Endothelial cell of umbilical vein (primary cell): ENCODE data around the gene LPAR1. TPM values are rescaled to one million over a fixed set of nuclear protein-coding genes. Genes with fewer than 3 reads are reported as not detected.

Experiments
- BruUV-seq: library from RNA; stranded (reverse); fragments of 400-500 nt; replicated peaks from 2 replicates; lab custom pipeline; 2021; lab: Mats Ljungman, UMichigan
- CTCF ChIA-PET: fragments of 300-600, 350-600 bp; sonication (Branson Sonifier 250); formaldehyde crosslinking; loops from one replicate; lab custom pipeline; 2021; ENCODE audit warnings: antibody characterized with exemption, inconsistent platforms; lab: Charles Lee
- POLR2A ChIA-PET: fragments of 300-600, 350-600 bp; sonication (Branson Sonifier 250); formaldehyde crosslinking; loops from one replicate; lab custom pipeline; 2021; ENCODE audit warnings: antibody characterized with exemption, inconsistent platforms; lab: Charles Lee
- DNase-seq: peaks from one replicate; pipeline ENCODE4 v3.0.0-alpha.2; 2011; ENCODE audit warnings: low read depth, low spot score
- FAIRE-seq: peaks from 2 replicates; lab custom pipeline; 2011; peaks lifted over from hg19 to GRCh38; lab: Jason Lieb, UNC
- H2AFZ ChIP-seq: 2 replicates; pipeline ENCODE4 v1.6.0; 2012; ENCODE audit warnings: low read depth, low read length, control low read depth, inconsistent platforms
- H3K27ac ChIP-seq: 2 replicates; pipeline ENCODE4 v1.5.1; 2011; ENCODE audit warnings: low read depth, mild to moderate bottlenecking, control low read depth, low read length, moderate library complexity; ENCODE audit not compliant: insufficient read depth
- H3K27me3 ChIP-seq, 2 experiments: 2 replicates each; pipeline versions ENCODE4 v1.6.0 to v1.6.1; 2011; ENCODE audit warnings: low read length in 2 of 2, mixed read lengths in 1 of 2; ENCODE audit not compliant: control insufficient read depth in 2 of 2, insufficient read depth in 2 of 2
- H3K36me3 ChIP-seq, 2 experiments: 2 replicates in 1 of 2; 3 replicates in 1 of 2; pipeline ENCODE4 v1.5.1; 2011; ENCODE audit warnings: low read length in 2 of 2, mild to moderate bottlenecking in 1 of 2, moderate library complexity in 1 of 2; ENCODE audit not compliant: control insufficient read depth in 2 of 2, insufficient read depth in 2 of 2; ENCODE audit errors: extremely low read depth in 1 of 2
- H3K4me1 ChIP-seq: 3 replicates; pipeline ENCODE4 v1.5.1; 2011; ENCODE audit warnings: mild to moderate bottlenecking, low read length; ENCODE audit not compliant: control insufficient read depth, insufficient read depth; ENCODE audit errors: extremely low read depth
- H3K4me2 ChIP-seq: 2 replicates; pipeline ENCODE4 v1.6.1; 2011; ENCODE audit warnings: low read length, control low read depth, mixed read lengths; ENCODE audit not compliant: insufficient read depth
- H3K4me3 ChIP-seq, 3 experiments: fragments of 200-600 bp in 1 of 3; sonication (generic), shearing (Covaris generic) in 1 of 3; replicated peaks in 1 of 3; 2 replicates each; pipeline ENCODE4 v1.5.1; 2011 to 2016; ENCODE audit warnings: control low read depth in 3 of 3, low read length in 3 of 3, mild to moderate bottlenecking in 2 of 3, inconsistent platforms in 1 of 3, low read depth in 1 of 3, moderate library complexity in 1 of 3; ENCODE audit not compliant: insufficient read depth in 1 of 3
- H3K79me2 ChIP-seq: 2 replicates; pipeline ENCODE4 v1.6.0; 2012; ENCODE audit warnings: low read length, inconsistent platforms; ENCODE audit not compliant: control insufficient read depth, insufficient read depth
- H3K9ac ChIP-seq: replicated peaks from 2 replicates; pipeline ENCODE3; 2011; ENCODE audit warnings: low read length, control low read depth; ENCODE audit not compliant: insufficient read depth; ENCODE audit errors: extremely low read depth
- H3K9me1 ChIP-seq: replicated peaks from 3 replicates; pipeline ENCODE4 v1.6.0; 2011; ENCODE audit warnings: mild to moderate bottlenecking, low read length; ENCODE audit not compliant: control insufficient read depth, insufficient read depth; ENCODE audit errors: extremely low read depth
- H3K9me3 ChIP-seq: replicated peaks from 2 replicates; pipeline ENCODE4 v1.5.1; 2012; ENCODE audit warnings: low read length, inconsistent platforms; ENCODE audit not compliant: control insufficient read depth, insufficient read depth
- H4K20me1 ChIP-seq: replicated peaks from 2 replicates; pipeline ENCODE3; 2011; ENCODE audit warnings: mild to moderate bottlenecking, low read length; ENCODE audit not compliant: control insufficient read depth, insufficient read depth; ENCODE audit errors: extremely low read depth
- CTCF ChIP-seq, 2 donors: IDR thresholded peaks; 1 replicate in 1 of 2; 2 replicates in 1 of 2; pipeline ENCODE4 v1.5.1; 2011; ENCODE audit warnings: low read length in 2 of 2, mild to moderate bottlenecking in 2 of 2, moderate library complexity in 2 of 2, control low read depth in 1 of 2, inconsistent platforms in 1 of 2, low read depth in 1 of 2; ENCODE audit not compliant: insufficient read depth in 1 of 2; ENCODE audit errors: extremely low read depth in 1 of 2
- EZH2 ChIP-seq: IDR thresholded peaks from 2 replicates; pipeline ENCODE4 v1.6.1; 2012; ENCODE audit warnings: borderline replicate concordance, low read depth, mild to moderate bottlenecking, moderate library complexity, low read length, inconsistent platforms; ENCODE audit not compliant: severe bottlenecking
- FOS ChIP-seq: IDR thresholded peaks from 2 replicates; pipeline ENCODE4 v1.6.1; 2011; ENCODE audit warnings: mild to moderate bottlenecking, low read length, moderate library complexity, borderline replicate concordance; ENCODE audit not compliant: insufficient read depth
- GATA2 ChIP-seq: IDR thresholded peaks from 2 replicates; pipeline ENCODE4 v1.7.0; 2011; ENCODE audit warnings: low read depth, mild to moderate bottlenecking, moderate library complexity, mixed read lengths, low read length; ENCODE audit not compliant: insufficient read length, insufficient read depth
- JUN ChIP-seq: IDR thresholded peaks from 2 replicates; pipeline ENCODE4 v1.6.1; 2011; ENCODE audit warnings: borderline replicate concordance, low read depth; ENCODE audit not compliant: insufficient read length, insufficient read depth
- MAX ChIP-seq: IDR thresholded peaks from 2 replicates; pipeline ENCODE4 v1.6.1; 2011; ENCODE audit not compliant: insufficient read depth, insufficient read length
- MYC ChIP-seq: IDR thresholded peaks from one replicate; pipeline ENCODE4 v1.6.1; 2011; ENCODE audit warnings: mild to moderate bottlenecking, low read depth, low read length
- POLR2A ChIP-seq: IDR thresholded peaks from 2 replicates; pipeline ENCODE4 v1.6.1; 2012; ENCODE audit warnings: low read depth, mild to moderate bottlenecking, control low read depth, low read length
- POLR2AphosphoS5 ChIP-seq: IDR thresholded peaks from 2 replicates; pipeline ENCODE4 v1.6.1; 2012; ENCODE audit warnings: low read depth, mild to moderate bottlenecking, control low read depth, low read length, moderate library complexity; ENCODE audit not compliant: insufficient read depth
- dilution Hi-C: fragments of 300-500 bp; cut with MboI; formaldehyde crosslinking; loops from one replicate; pipeline ENCODE4 v1.15.0; 2019; ENCODE audit warnings: low sequenced_read_pairs; ENCODE audit not compliant: extremely low pct_ligation_motif_present
- intact Hi-C: fragments of 100-400 bp; cut with micrococcal nuclease; formaldehyde crosslinking; loops from one replicate; pipeline ENCODE4 v1.10.0; 2022
- polyA plus RNA-seq, 4 experiments: library from polyadenylated mRNA; depleted of rRNA in 3 of 4; stranded (reverse) in 3 of 4; unstranded in 1 of 4; fragments of >200 nt; gene quantifications; 2 replicates each; pipeline versions ENCODE4 v1.2.1 to v1.2.3, GENCODE V29; 2011 to 2012; ENCODE audit warnings: missing spikeins in 1 of 4
- total RNA-seq: library from RNA; stranded (reverse); gene quantifications from 2 replicates; pipeline ENCODE4 v1.2.3, GENCODE V29; 2021

Gene LPAR1
- total and polyA plus RNA-seq, 2 donors (not counting 3 experiments of a cell fraction or from before 2014, with no cell fraction given) = 0.88 to 3.0 TPM

- Histone ChIP-seq H3K27me3 (no peaks in the 10 kb centered on the region), H3K4me2 (no peak overlapping the region), H3K9ac (no peak overlapping the region), H3K36me3 (no peaks in the 10 kb centered on the region), H3K4me3 (no peak overlapping the region), H3K9me1 (no peaks in the 10 kb centered on the region), H3K27ac (no peak overlapping the region), H3K4me1 (no peaks in the 10 kb centered on the region), H3K9me3 (no peaks in the 10 kb centered on the region), H4K20me1 (no peaks in the 10 kb centered on the region), H2AFZ (no peak overlapping the region), H3K79me2 (no peaks in the 10 kb centered on the region)
- intact Hi-C loops (no loop called here), dilution Hi-C loops (no loop called here)
- DNase-seq (no peak), FAIRE-seq (no peak)
- no peak for TF ChIP-seq GATA2
- TF ChIP-seq CTCF (IDR thresholded peaks at IDR 0.05; ENCODE audit: extremely low read depth in 1 of 2, insufficient read depth in 1 of 2, low read depth in 1 of 2, low read length in 2 of 2) = no peak
- TF ChIP-seq EZH2 = no peak
- no peak for TF ChIP-seq FOS
- TF ChIP-seq POLR2AphosphoS5 = no peak
- no peak for TF ChIP-seq JUN
- no peak for TF ChIP-seq MAX
- TF ChIP-seq MYC = no peak
- no peak for TF ChIP-seq POLR2A
- no TSS peak for BruUV-seq
- ChIA-PET POLR2A (no interaction called here), CTCF (no interaction called here)
These were observed 79.4 kb downstream of the LPAR1 start for GRCh38 chr9:110958847-110959246.
